HepG2 (cell line): ENCODE data around the gene BAG5. TPM values are rescaled to one million over a fixed set of nuclear protein-coding genes. Genes with fewer than 3 reads are reported as not detected.

Experiments
- ATAC-seq: fragments of 200-7000 bp; cut with Tn5 transposase; 3 replicates; pipeline ENCODE4 v1.9.1; 2020; ENCODE audit warnings: mild to moderate bottlenecking, moderate library complexity
- BruUV-seq: library from RNA; stranded (reverse); fragments of 400-500 nt; replicated peaks from 2 replicates; lab custom pipeline; 2021; lab: Mats Ljungman, UMichigan
- CTCF ChIA-PET: fragments of 300-600 bp; formaldehyde crosslinking; extraction: SDS; loops from one replicate; lab custom pipeline; 2021; ENCODE audit warnings: low total read pairs, inconsistent platforms, low intra/inter-chr PET ratio; lab: Yijun Ruan, JAX
- POLR2A ChIA-PET: fragments of 350-600 bp; sonication (Branson Sonifier 250); formaldehyde crosslinking; loops from one replicate; lab custom pipeline; 2020; ENCODE audit warnings: antibody characterized with exemption, inconsistent platforms; lab: Yijun Ruan, JAX
- DNase-seq: peaks from one replicate; pipeline ENCODE4 v3.0.0-alpha.2; 2015; ENCODE audit warnings: low spot score
- FAIRE-seq: peaks from 3 replicates; lab custom pipeline; 2011; peaks lifted over from hg19 to GRCh38; lab: Jason Lieb, UNC
- H2AFZ ChIP-seq: one replicate; pipeline ENCODE4 v1.6.1; 2011; ENCODE audit warnings: low read length, inconsistent platforms
- H3K27ac ChIP-seq: fragments of 300-600 bp; 3 replicates; pipeline ENCODE4 v1.8.0; 2011; ENCODE audit warnings: mixed run types, mild to moderate bottlenecking, mixed read lengths, low read length, inconsistent platforms; ENCODE audit not compliant: insufficient read depth; ENCODE audit errors: extremely low read length
- H3K27me3 ChIP-seq, 2 experiments: fragments of 200-600 bp in 1 of 2; 2 replicates in 1 of 2; 3 replicates in 1 of 2; pipeline versions ENCODE4 v1.6.0 to v1.8.0; 2011; ENCODE audit warnings: low read length in 2 of 2, mild to moderate bottlenecking in 2 of 2, moderate library complexity in 2 of 2, inconsistent platforms in 1 of 2; ENCODE audit not compliant: insufficient read depth in 2 of 2, control insufficient read depth in 1 of 2
- H3K36me3 ChIP-seq, 2 experiments: fragments of 200-600 bp in 1 of 2; replicated peaks in 1 of 2; 2 replicates in 1 of 2; 3 replicates in 1 of 2; pipeline versions ENCODE4 v1.5.1 to v1.8.0; 2011; ENCODE audit warnings: low read length in 2 of 2, inconsistent platforms in 1 of 2; ENCODE audit not compliant: insufficient read depth in 2 of 2, control insufficient read depth in 1 of 2
- H3K4me1 ChIP-seq: 2 replicates; pipeline ENCODE4 v1.5.1; 2012; ENCODE audit warnings: low read length, inconsistent platforms; ENCODE audit not compliant: insufficient read depth
- H3K4me2 ChIP-seq: 2 replicates; pipeline ENCODE4 v1.6.0; 2011; ENCODE audit warnings: low read depth, low read length, inconsistent platforms
- H3K4me3 ChIP-seq, 3 experiments: fragments of 200-600 bp in 1 of 3; sonication (generic), shearing (Covaris generic) in 1 of 3; replicated peaks in 1 of 3; 2 replicates each; pipeline ENCODE4 v1.5.1; 2011 to 2016; ENCODE audit warnings: low read length in 3 of 3, inconsistent platforms in 2 of 3, low read depth in 2 of 3, mild to moderate bottlenecking in 2 of 3, control low read depth in 1 of 3, mixed read lengths in 1 of 3; ENCODE audit not compliant: insufficient read depth in 1 of 3
- H3K79me2 ChIP-seq: one replicate; pipeline ENCODE4 v1.6.1; 2011; ENCODE audit warnings: low read length, inconsistent platforms; ENCODE audit not compliant: insufficient read depth
- H3K9ac ChIP-seq: 2 replicates; pipeline ENCODE4 v1.6.0; 2011; ENCODE audit warnings: mild to moderate bottlenecking, low read depth, low read length, inconsistent platforms; ENCODE audit not compliant: insufficient read depth
- H3K9me3 ChIP-seq: 2 replicates; pipeline ENCODE4 v1.5.1; 2012; ENCODE audit warnings: mild to moderate bottlenecking, low read length
- H4K20me1 ChIP-seq: 2 replicates; pipeline ENCODE4 v1.6.0; 2011; ENCODE audit warnings: inconsistent platforms, mild to moderate bottlenecking, low read length, moderate library complexity; ENCODE audit not compliant: insufficient read depth
- ATF6 ChIP-seq: sonication (generic); formaldehyde crosslinking; conservative IDR thresholded peaks from 2 replicates; pipeline ENCODE4 v1.4.0; 2020; ENCODE audit warnings: missing genetic modification reagents
- CBX2 ChIP-seq, 2 experiments: fragments of 200-600 bp in 1 of 2; sonication (generic); formaldehyde crosslinking in 1 of 2; IDR thresholded peaks; 2 replicates each; pipeline versions ENCODE4 v1.7.0 to v1.8.1; 2018 to 2022; ENCODE audit warnings: low read depth in 2 of 2, low read length in 1 of 2, mild to moderate bottlenecking in 1 of 2, missing genetic modification reagents in 1 of 2
- KIAA2018 ChIP-seq: sonication (generic); formaldehyde crosslinking; IDR thresholded peaks from 2 replicates; pipeline ENCODE4 v1.5.0; 2020; ENCODE audit warnings: mild to moderate bottlenecking, missing genetic modification reagents, borderline replicate concordance
- MNT ChIP-seq: fragments of 450-650 bp; IDR thresholded peaks from 2 replicates; pipeline ENCODE4 v1.6.1; 2016
- TEAD2 ChIP-seq: sonication (generic); formaldehyde crosslinking; IDR thresholded peaks from 2 replicates; pipeline ENCODE4 v1.9.0; 2021; ENCODE audit warnings: missing genetic modification reagents
- ZBTB4 ChIP-seq: sonication (generic); formaldehyde crosslinking; IDR thresholded peaks from 2 replicates; pipeline ENCODE4 v1.4.0; 2020; ENCODE audit warnings: missing genetic modification reagents, mild to moderate bottlenecking, borderline replicate concordance
- ZNF766 ChIP-seq: sonication (generic); formaldehyde crosslinking; IDR thresholded peaks from 2 replicates; pipeline ENCODE4 v1.5.0; 2020; ENCODE audit warnings: missing genetic modification reagents, borderline replicate concordance
- ZSCAN25 ChIP-seq: sonication (generic); formaldehyde crosslinking; IDR thresholded peaks from 2 replicates; pipeline ENCODE4 v1.8.0; 2022; ENCODE audit warnings: mild to moderate bottlenecking, missing genetic modification reagents
- WGBS: methylation state at CpG from one replicate; pipeline ENCODE4 v1.1.6; 2017; ENCODE audit warnings: low lambda C conversion rate; 5-methylcytosine and 5-hydroxymethylcytosine counted together
- in situ Hi-C: cut with HindIII; loops from 2 replicates; pipeline ENCODE4 v1.10.0; 2017; ENCODE audit warnings: low pct_unique_long_range_greater_than_20kb; ENCODE audit not compliant: extremely low pct_ligation_motif_present
- intact Hi-C: fragments of 100-400 bp; cut with micrococcal nuclease; formaldehyde crosslinking; loops from one replicate; pipeline ENCODE4 v1.10.0; 2022; ENCODE audit not compliant: unreplicated experiment
- polyA plus RNA-seq, 8 experiments: library from polyadenylated mRNA; depleted of rRNA in 3 of 8; stranded (reverse) in 7 of 8; unstranded in 1 of 8; fragments of >200 nt; fragmentation: Illumina TruSeq in 4 of 8; extraction: Trizol in 4 of 8; gene quantifications; 2 replicates each; pipeline versions ENCODE4 v1.2.1 to v1.2.3, GENCODE V29; 2011 to 2016; ENCODE audit warnings: low read depth in 4 of 8, missing spikeins in 1 of 8, mixed read lengths in 1 of 8; ENCODE audit not compliant: insufficient read depth in 1 of 8
- total RNA-seq, 5 experiments: library from RNA; depleted of rRNA; stranded (reverse); fragments of >200 nt; fragmentation: Illumina TruSeq; extraction: Trizol; gene quantifications; 2 replicates each; pipeline ENCODE4 v1.2.3, GENCODE V29; 2016; ENCODE audit warnings: low read depth in 1 of 5

The BAG5 gene
- total and polyA plus RNA-seq, 2 of the 13 experiments (the other 11 are each of a cell fraction or from before 2014, with no cell fraction given): 3.5 to 21.0 TPM

- ATAC-seq (peak; percentile 37), DNase-seq (no peak), FAIRE-seq (no peak)
- peak overlapping the region; percentile 65 to 98 (median 95) for H3K4me3 ChIP-seq
- no peaks in the 10 kb centered on the region for H4K20me1 ChIP-seq
- CTCF ChIA-PET: no interaction called here
- no peaks in the 10 kb centered on the region for H3K9me3 ChIP-seq
- H3K4me2 ChIP-seq: peak overlapping the region; percentile 98
- intact Hi-C loops (no loop called here), in situ Hi-C loops (no loop called here)
- WGBS: 9% methylated on average over 5 of the region's 10 CpGs
- H2AFZ ChIP-seq: no peak overlapping the region
- peaks cover 3 to 4% of the 10 kb centered on the region in 2 experiments; a peak in 3 of 5 replicates for H3K36me3 ChIP-seq
- peak overlapping the region; percentile 86 for H3K9ac ChIP-seq
- H3K27ac ChIP-seq: peak overlapping the region; percentile 89
- POLR2A ChIA-PET: interaction anchor here (0.7 to 3.2 kb wide), 14 partner anchors 8 to 352 kb away, joined by 3 to 37 read pairs (median 5); partner anchors contain the start of genes BAG5, COA8 and EIF5
- peaks cover 71% of the 10 kb centered on the region for H3K4me1 ChIP-seq
- H3K27me3 ChIP-seq: no peaks in the 10 kb centered on the region; a peak in 1 of 5 replicates
- H3K79me2 ChIP-seq: peaks cover 30% of the 10 kb centered on the region
- no TSS peak for BruUV-seq
- TF ChIP-seq ZNF766: no peak
- no peak for TF ChIP-seq ZBTB4 (CRISPR knock-in tag)
- TF ChIP-seq ATF6: no peak
- peak; percentile 68 for TF ChIP-seq ZSCAN25 (CRISPR knock-in tag)
- TF ChIP-seq CBX2 (IDR thresholded peaks at IDR 0.05; ENCODE audit: low read depth, low read length): no peak
- no peak for TF ChIP-seq CBX2 (CRISPR knock-in tag; IDR thresholded peaks at IDR 0.05; ENCODE audit: low read depth)
- TF ChIP-seq TEAD2 (CRISPR knock-in tag): no peak
- no peak for TF ChIP-seq MNT
- TF ChIP-seq KIAA2018: no peak
These were observed 34.3 kb downstream of the BAG5 start for GRCh38 chr14:103528146-103528586.
